ENCODE data around the gene DENND4C. TPM values are rescaled to one million over a fixed set of nuclear protein-coding genes. Genes with fewer than 3 reads are reported as not detected.
A peak's percentile ranks its signal among the peaks of the same experiment; 100 is the strongest.

DENND4C gene
- total RNA-seq, 1 experiment from 2014 or later, result 26.6 TPM

DNA sequence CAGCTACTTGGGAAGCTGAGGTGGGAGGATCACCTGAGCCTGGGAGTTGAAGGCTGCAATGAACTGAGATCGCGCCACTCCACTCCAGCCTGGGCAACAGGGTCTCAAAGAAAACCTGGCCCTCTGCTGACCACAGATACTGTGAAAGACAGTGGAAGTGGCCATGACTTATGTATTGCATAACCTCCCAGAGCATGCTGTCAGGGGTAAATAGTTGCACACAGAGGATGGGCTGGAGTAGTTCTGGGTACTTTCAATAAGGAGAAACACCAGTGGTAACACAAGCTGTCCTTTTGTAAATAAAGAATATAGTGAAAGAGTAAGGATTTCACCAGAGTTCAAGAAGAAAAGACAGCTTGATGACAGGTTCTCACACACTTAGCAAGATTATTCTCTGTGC is 180.1 kb downstream of the DENND4C start:
- Histone ChIP-seq H3K14ac (ENCODE audit: insufficient read depth, low read length) (no peak overlapping the region), H3K18ac (ENCODE audit: insufficient read length, low read depth, low read length) (no peak overlapping the region), H3K27me3 (ENCODE audit: insufficient read depth, low read length) (peaks cover 3% of the 10 kb centered on the region; the same call in 1 of the 2 replicates), H4K8ac (replicated peaks; ENCODE audit: insufficient read length, low read depth, low read length) (no peak overlapping the region), H3K27ac (ENCODE audit: insufficient read length, low read depth, low read length) (no peak overlapping the region), H3K56ac (ENCODE audit: insufficient read length, low read depth, low read length) (no peak overlapping the region), H3K79me1 (ENCODE audit: insufficient read depth, low read depth, low read length, poor library complexity, severe bottlenecking) (no peaks in the 10 kb centered on the region), H3K9ac (ENCODE audit: extremely low read depth, insufficient read length, low read length) (no peak overlapping the region), H3T11ph (ENCODE audit: low read length) (no peak overlapping the region), H2BK20ac (ENCODE audit: low read depth, low read length, poor library complexity, severe bottlenecking) (no peak overlapping the region), H3K23me2 (ENCODE audit: insufficient read length, low read depth, low read length, poor library complexity, severe bottlenecking) (peaks cover 17% of the 10 kb centered on the region), H3K9me3 (ENCODE audit: control insufficient read depth, low read depth, low read length) (no peaks in the 10 kb centered on the region), H2AFZ (ENCODE audit: low read length) (no peak overlapping the region), H4K5ac (ENCODE audit: insufficient read length, low read depth, low read length) (no peak overlapping the region), H2BK12ac (ENCODE audit: insufficient read length, low read depth, low read length) (no peak overlapping the region), H3K23ac (ENCODE audit: insufficient read length, low read depth, low read length) (no peak overlapping the region), H3K4me2 (ENCODE audit: insufficient read depth, insufficient read length, low read length) (no peak overlapping the region), H2BK5ac (ENCODE audit: insufficient read length, low read length) (no peak overlapping the region), H4K20me1 (ENCODE audit: control insufficient read depth, insufficient read depth, insufficient read length) (no peaks in the 10 kb centered on the region), H3K79me2 (ENCODE audit: insufficient read depth, low read length) (no peaks in the 10 kb centered on the region; the same call in 1 of the 2 replicates), H2BK15ac (ENCODE audit: low read depth, low read length) (no peak overlapping the region), H3K4ac (ENCODE audit: low read depth, low read length) (no peak overlapping the region), H3K4me1 (ENCODE audit: insufficient read depth, low read length) (peaks cover 7% of the 10 kb centered on the region; the same call in 1 of the 2 replicates), H2AK5ac (ENCODE audit: insufficient read length, low read length) (no peak overlapping the region), H4K91ac (ENCODE audit: insufficient read length, low read depth, low read length) (no peak overlapping the region), H2BK120ac (ENCODE audit: low read depth, low read length, poor library complexity, severe bottlenecking) (no peak overlapping the region)
- H3K9me3 Mint-ChIP-seq, result no peaks in the 10 kb centered on the region; a peak in 1 of 5 replicates
- DNase-seq, result no peak
- TF ChIP-seq, protein P1, sequence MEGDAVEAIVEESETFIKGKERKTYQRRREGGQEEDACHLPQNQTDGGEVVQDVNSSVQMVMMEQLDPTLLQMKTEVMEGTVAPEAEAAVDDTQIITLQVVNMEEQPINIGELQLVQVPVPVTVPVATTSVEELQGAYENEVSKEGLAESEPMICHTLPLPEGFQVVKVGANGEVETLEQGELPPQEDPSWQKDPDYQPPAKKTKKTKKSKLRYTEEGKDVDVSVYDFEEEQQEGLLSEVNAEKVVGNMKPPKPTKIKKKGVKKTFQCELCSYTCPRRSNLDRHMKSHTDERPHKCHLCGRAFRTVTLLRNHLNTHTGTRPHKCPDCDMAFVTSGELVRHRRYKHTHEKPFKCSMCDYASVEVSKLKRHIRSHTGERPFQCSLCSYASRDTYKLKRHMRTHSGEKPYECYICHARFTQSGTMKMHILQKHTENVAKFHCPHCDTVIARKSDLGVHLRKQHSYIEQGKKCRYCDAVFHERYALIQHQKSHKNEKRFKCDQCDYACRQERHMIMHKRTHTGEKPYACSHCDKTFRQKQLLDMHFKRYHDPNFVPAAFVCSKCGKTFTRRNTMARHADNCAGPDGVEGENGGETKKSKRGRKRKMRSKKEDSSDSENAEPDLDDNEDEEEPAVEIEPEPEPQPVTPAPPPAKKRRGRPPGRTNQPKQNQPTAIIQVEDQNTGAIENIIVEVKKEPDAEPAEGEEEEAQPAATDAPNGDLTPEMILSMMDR (conservative IDR thresholded peaks at IDR 0.05), result no peak
- WGBS (ENCODE audit: extremely low coverage, insufficient read length, low lambda C conversion rate), result no CpG with 5 or more reads among the region's 2 CpGs
- H3K4me1 Mint-ChIP-seq, result peaks cover 37 to 40% of the 10 kb centered on the region in 2 experiments
- H3K27ac Mint-ChIP-seq, result no peak overlapping the region
- peak overlapping the region; percentile 95 to 98; a peak in 1 of 5 replicates for H3K4me3 Mint-ChIP-seq
- H3K27me3 Mint-ChIP-seq (ENCODE audit: low read depth), result peaks cover 14% of the 10 kb centered on the region
- peaks cover 3 to 19% (median 4%) of the 10 kb centered on the region in 3 experiments; a peak in 6 of 7 replicates for H3K36me3 Mint-ChIP-seq (ENCODE audit: insufficient read depth in 1 of 3, low read depth in 3 of 3)

Measured in H9 (cell line).